Endothelial cell of hepatic sinusoid (primary cell): Measurements from ENCODE around the gene MAST2.
"Not testable (repeated sequence)": the region's sequence is repeated elsewhere in the genome, so short reads cannot be mapped to it uniquely, and the experiment has no call there.

ENCODE experiments used
- in situ Hi-C: cut with HindIII; loops from 2 replicates; pipeline ENCODE4 v1.10.0; 2017; ENCODE audit warnings: low sequenced_read_pairs

MAST2 gene

GRCh38 chr1:45803299-45803780 is at the start of gene MAST2:
Gene MAST2, plus strand, starts transcription at chr1:45803612. Its CDS starts 284 bp downstream, at chr1:45803896.
- in situ Hi-C loops, result no loop called here

- in situ Hi-C loops, result no loop called here
These were observed 47.7 kb upstream of the MAST2 start for GRCh38 chr1:45755697-45756096.

- in situ Hi-C loops, result no loop called here
These were observed 41.1 kb upstream of the MAST2 start for GRCh38 chr1:45762291-45762690.

GRCh38 chr1:45765999-45766792 is 37.2 kb upstream of the MAST2 start:
- in situ Hi-C loops, result no loop called here

GRCh38 chr1:45767035-45767434 is 36.4 kb upstream of the MAST2 start:
- in situ Hi-C loops, result no loop called here

- in situ Hi-C loops, result no loop called here
These were observed 34.0 kb upstream of the MAST2 start for GRCh38 chr1:45769261-45769932.

GRCh38 chr1:45772971-45773370 is 30.4 kb upstream of the MAST2 start:
- in situ Hi-C loops, result no loop called here

- in situ Hi-C loops, result no loop called here
These were observed 27.6 kb upstream of the MAST2 start for GRCh38 chr1:45775794-45776193.

- in situ Hi-C loops, result no loop called here
These were observed 17.8 kb upstream of the MAST2 start for GRCh38 chr1:45785583-45785982.

GRCh38 chr1:45787905-45788304 is 15.5 kb upstream of the MAST2 start:
- in situ Hi-C loops, result no loop called here

GRCh38 chr1:45789601-45790000 is 13.8 kb upstream of the MAST2 start:
- in situ Hi-C loops, result no loop called here

- in situ Hi-C loops, result no loop called here
These were observed 10.7 kb upstream of the MAST2 start for GRCh38 chr1:45792744-45793143.

- in situ Hi-C loops, result no loop called here
These were observed 9.3 kb upstream of the MAST2 start for GRCh38 chr1:45793942-45794604.

GRCh38 chr1:45796381-45796780 is 7.0 kb upstream of the MAST2 start:
- in situ Hi-C loops, result no loop called here

GRCh38 chr1:45796946-45797345 is 6.5 kb upstream of the MAST2 start:
- in situ Hi-C loops, result no loop called here

- in situ Hi-C loops, result no loop called here
These were observed 2.5 kb upstream of the MAST2 start for GRCh38 chr1:45800899-45801298.

GRCh38 chr1:45802343-45803298 is 791 bp upstream of the MAST2 start:
- in situ Hi-C loops, result no loop called here

GRCh38 chr1:45803781-45804668 is 613 bp downstream of the MAST2 start:
- in situ Hi-C loops, result not testable (repeated sequence)

GRCh38 chr1:45804669-45804969 is 1.2 kb downstream of the MAST2 start:
- in situ Hi-C loops, result no loop called here

GRCh38 chr1:45806129-45806528 is 2.7 kb downstream of the MAST2 start:
- in situ Hi-C loops, result no loop called here
